GM19025 (cell line): ENCODE results near the gene DIAPH1.
"Not testable (repeated sequence)": the region's sequence is repeated elsewhere in the genome, so short reads cannot be mapped to it uniquely, and the experiment has no call there.

Source experiments
- ATAC-seq: cut with Tn5 transposase; IDR thresholded peaks from one replicate; pipeline ENCODE4 v1.9.1; 2021; ENCODE audit warnings: mild to moderate bottlenecking, low read depth, moderate library complexity; ENCODE audit not compliant: unreplicated experiment

The DIAPH1 gene

GRCh38 chr5:141615991-141616720 is 2.6 kb downstream of the DIAPH1 start:
- no peak for ATAC-seq

GRCh38 chr5:141613344-141613743 is 5.5 kb downstream of the DIAPH1 start:
- no peak for ATAC-seq

GRCh38 chr5:141611289-141611688 is 7.5 kb downstream of the DIAPH1 start:
- ATAC-seq, result no peak

- not testable (repeated sequence) for ATAC-seq
Measured at GRCh38 chr5:141609921-141610320, 8.9 kb downstream of the DIAPH1 start.

GRCh38 chr5:141609044-141609443 is 9.8 kb downstream of the DIAPH1 start:
- no peak for ATAC-seq

- ATAC-seq, result no peak
Measured at GRCh38 chr5:141608557-141608956, 10.2 kb downstream of the DIAPH1 start.

GRCh38 chr5:141608046-141608445 is 10.8 kb downstream of the DIAPH1 start:
- no peak for ATAC-seq

- peak; percentile 97 for ATAC-seq
Measured at GRCh38 chr5:141605523-141606277, 13.1 kb downstream of the DIAPH1 start.

- ATAC-seq, result no peak
Measured at GRCh38 chr5:141603923-141604717, 14.7 kb downstream of the DIAPH1 start.

- ATAC-seq, result no peak
Measured at GRCh38 chr5:141602606-141603005, 16.2 kb downstream of the DIAPH1 start.

GRCh38 chr5:141598391-141599345 is 20.1 kb downstream of the DIAPH1 start:
- ATAC-seq, result no peak

- ATAC-seq, result no peak
Measured at GRCh38 chr5:141597814-141598213, 21.0 kb downstream of the DIAPH1 start.

GRCh38 chr5:141597394-141597793 is 21.4 kb downstream of the DIAPH1 start:
- ATAC-seq, result no peak

- no peak for ATAC-seq
Measured at GRCh38 chr5:141596867-141597266, 21.9 kb downstream of the DIAPH1 start.

GRCh38 chr5:141590127-141590526 is 28.7 kb downstream of the DIAPH1 start:
- ATAC-seq, result no peak

GRCh38 chr5:141586246-141586645 is 32.6 kb downstream of the DIAPH1 start:
- ATAC-seq, result no peak

- no peak for ATAC-seq
Measured at GRCh38 chr5:141585594-141585993, 33.2 kb downstream of the DIAPH1 start.

- no peak for ATAC-seq
Measured at GRCh38 chr5:141574122-141574510, 44.7 kb downstream of the DIAPH1 start.

- no peak for ATAC-seq
Measured at GRCh38 chr5:141573489-141574121, 45.2 kb downstream of the DIAPH1 start.

GRCh38 chr5:141570655-141571054 is 48.1 kb downstream of the DIAPH1 start:
- ATAC-seq, result no peak
